Right renal cortex interstitium (tissue), 3 donors: ENCODE data around the gene C1orf116. TPM values are rescaled to one million over a fixed set of nuclear protein-coding genes. Genes with fewer than 3 reads are reported as not detected.

Experiments used
- DNase-seq, 3 donors: peaks; one replicate each; pipeline ENCODE4 v3.0.0-alpha.2; 2013; ENCODE audit warnings: low read depth in 3 of 3, low spot score in 2 of 3
- polyA plus RNA-seq, 3 donors: library from polyadenylated mRNA; unstranded; fragments of 120-200 nt; gene quantifications; one replicate each; pipeline ENCODE4 v1.2.1, GENCODE V29; 2013; ENCODE audit not compliant: insufficient read length in 3 of 3

Gene C1orf116
- polyA plus RNA-seq, 3 donors: 18.0 to 22.3 (median 20.2) TPM

DNA sequence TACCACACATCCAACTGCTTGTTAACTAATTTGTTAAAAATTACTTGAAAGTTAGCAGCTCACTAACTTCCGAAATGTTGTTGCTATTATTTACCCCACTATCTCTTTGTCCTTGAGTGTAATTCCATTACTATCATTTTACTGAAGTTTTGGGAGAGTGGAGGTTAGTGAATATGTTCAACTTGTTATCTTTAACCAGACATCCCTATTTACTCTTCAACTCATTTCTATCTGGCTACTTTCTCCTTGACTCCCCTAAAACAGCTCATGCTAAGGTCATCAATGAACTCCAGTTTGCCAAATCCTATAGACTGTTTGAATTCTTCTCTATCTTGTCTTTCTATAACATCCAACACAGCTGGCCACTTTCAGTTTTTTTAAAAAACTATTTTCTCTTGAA lies 4.3 kb upstream of the C1orf116 start:
- DNase-seq: no peak

- DNase-seq: no peak
Measured at GRCh38 chr1:207035877-207036551, 3.5 kb upstream of the C1orf116 start.

- DNase-seq: no peak
Measured at GRCh38 chr1:207034998-207035397, 2.4 kb upstream of the C1orf116 start.

- DNase-seq: no peak
Measured at GRCh38 chr1:207034208-207034607, 1.7 kb upstream of the C1orf116 start.

DNA sequence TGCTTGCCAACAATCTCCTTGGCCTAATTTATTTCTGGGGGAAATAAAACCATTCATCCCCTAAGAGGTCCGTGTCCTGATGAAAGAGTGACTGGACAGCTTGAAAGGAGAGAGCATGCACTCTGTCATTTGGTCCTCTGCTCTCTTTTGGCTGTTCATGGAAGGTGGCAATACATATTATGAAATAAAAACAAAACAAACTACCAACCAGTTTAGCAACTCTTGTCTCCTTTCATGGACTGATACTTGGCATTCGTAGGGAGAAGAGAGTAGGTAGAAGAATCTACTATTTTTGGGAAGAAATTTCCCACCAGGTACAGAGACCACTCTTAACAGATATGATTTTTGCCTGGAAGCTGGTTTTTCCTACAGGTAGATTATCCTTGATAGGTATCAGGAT lies 746 bp upstream of the C1orf116 start:
- DNase-seq: no peak

GRCh38 chr1:207031632-207032264 lies 808 bp downstream of the C1orf116 start:
- no peak for DNase-seq

GRCh38 chr1:207031016-207031415 lies 1.5 kb downstream of the C1orf116 start:
- DNase-seq: no peak

- no peak for DNase-seq
Measured at GRCh38 chr1:207030522-207031009, 2.0 kb downstream of the C1orf116 start.

DNA sequence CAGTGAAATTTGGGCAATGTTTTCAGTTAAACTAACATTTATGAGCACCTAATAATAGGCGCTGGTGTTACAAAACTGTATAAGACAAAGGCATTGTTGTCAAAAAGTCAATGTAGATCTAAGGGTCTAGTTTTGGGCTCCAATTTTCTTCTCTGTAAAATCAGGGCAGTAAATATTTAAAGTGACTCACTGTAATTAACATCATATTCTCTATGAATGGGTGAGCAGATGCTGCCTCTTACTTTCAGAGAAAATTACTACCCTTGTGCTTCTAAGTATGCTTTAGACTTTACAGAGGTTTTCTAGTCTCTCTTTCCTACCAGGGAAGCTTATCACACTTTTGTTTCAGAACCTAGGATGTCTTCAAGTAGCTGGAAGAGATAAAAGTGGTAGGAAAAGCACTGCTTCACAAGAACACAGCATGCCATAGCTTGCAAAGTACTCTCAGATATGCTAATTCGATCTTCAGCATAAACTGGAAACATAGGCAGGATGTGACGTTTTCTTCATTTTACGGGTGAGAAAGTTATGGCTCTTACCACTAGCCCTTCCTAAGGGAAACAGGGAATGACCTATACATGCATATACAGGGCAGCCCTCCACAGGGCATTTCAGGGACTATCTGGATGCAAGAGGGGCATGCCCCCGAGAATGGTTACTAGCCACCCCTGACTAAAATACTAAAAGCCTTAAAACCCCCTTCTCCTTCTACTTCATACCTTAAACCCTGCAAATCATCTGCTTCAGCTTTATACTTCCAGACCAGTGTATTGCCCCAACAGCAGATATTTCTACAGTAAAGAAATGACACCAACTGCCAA lies 2.6 kb downstream of the C1orf116 start:
- DNase-seq: no peak

- DNase-seq: no peak
Measured at GRCh38 chr1:207028884-207029650, 3.5 kb downstream of the C1orf116 start.

GRCh38 chr1:207027921-207028320 lies 4.6 kb downstream of the C1orf116 start:
- DNase-seq: no peak

- DNase-seq: no peak
Measured at GRCh38 chr1:207027206-207027777, 5.3 kb downstream of the C1orf116 start.

DNA sequence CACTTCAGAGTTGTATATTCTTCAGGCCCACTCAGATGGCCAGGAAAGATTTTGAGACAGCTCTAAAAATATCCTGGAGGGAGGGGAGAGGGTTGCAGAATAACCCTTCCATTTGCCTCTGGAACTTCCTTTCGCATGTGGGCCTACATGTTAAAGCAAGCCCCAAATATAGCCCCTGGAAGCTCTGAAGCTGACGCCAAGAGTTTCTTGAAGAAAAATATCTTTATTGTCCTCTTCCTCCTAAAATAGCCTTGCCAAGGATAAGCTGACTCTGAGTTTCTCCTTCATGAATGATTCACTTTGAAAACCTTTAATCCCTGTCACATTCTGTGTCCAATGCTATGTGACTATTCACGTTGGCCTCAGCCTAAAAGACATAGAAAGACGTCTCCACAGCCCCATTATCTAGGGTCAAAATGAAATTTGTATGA lies 6.4 kb downstream of the C1orf116 start:
- no peak for DNase-seq

- no peak for DNase-seq
Measured at GRCh38 chr1:207025146-207025880, 7.2 kb downstream of the C1orf116 start.

DNA sequence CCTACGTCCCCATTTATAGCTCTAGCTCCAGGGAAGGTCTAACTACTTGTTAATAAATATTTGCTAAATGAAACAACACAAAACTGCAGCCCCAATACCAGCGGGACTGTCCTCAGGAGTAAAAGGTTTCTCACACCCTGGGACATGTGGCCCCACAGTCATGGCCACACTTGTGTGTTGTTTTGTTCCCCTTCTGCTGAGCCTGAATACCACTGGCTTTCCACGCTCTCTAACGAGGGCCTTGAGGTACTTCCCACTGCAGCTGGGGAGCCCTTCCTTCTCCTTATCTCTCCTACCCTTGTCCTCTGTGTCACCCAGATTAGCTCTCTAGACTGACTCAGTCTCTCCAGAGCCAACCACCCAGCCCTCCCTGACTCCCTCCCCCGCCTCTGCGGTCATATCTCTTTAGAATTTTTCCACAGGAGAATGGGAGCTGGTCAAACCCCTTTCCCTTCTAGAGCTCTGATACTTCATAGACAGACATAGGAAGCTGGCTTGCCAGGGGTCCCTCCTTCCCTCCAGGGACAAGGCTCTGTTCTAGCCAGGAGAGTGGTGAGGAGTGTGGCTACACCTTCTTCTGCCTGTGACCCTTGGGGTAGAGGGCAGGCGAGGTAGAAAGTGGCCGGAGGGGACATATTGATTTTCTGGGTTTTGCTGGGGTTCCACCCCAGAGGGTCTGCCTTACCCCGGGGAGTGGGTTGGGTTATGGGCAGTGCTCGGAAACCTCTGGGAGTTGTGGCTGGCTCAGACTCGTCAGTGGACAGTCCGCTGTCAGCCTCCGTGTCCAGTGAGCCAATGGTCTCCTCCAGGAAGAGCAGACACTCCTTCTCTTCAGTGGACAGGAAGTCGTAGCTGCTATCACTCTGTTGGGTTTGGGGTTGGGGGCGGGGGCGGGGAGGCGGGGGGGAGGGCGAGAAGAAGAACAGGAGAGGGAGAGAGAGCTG lies 8.1 kb downstream of the C1orf116 start:
- DNase-seq: no peak

DNA sequence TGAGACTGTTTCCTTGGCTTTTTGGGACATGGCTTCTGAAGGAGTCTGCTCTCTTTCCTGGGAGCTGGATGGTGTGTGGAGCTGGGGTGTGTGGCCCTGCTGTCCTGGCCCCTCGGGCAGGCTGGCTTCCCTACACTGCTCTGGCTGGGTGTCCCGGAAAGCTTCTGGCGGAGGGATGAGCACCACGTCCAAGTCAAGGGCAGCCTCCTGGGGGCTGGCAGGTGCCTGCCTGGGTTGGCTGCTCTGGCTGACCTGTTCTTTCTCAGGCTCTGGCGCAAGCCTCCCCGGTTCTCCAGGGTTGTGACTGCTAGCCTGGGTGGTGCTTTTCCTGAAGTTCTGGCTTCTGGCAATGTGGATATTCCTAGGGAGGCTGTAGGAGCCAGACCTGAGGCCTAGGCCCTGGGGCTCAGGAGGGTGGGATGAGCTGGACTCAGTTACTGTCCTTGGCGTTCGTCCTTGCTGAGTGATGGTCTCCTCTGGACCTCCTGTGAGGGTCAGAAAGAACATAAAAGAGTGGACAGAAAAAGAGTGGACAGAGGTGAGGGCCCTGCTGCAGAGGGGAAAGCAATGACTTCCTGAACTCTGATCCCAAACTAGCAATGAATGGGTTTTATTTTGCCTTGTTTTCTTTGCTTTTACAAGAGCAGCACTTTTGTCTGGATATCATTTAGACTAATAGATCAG lies 9.4 kb downstream of the C1orf116 start:
- DNase-seq: no peak

- no peak for DNase-seq
Measured at GRCh38 chr1:207021876-207022596, 10.5 kb downstream of the C1orf116 start.
